SU-DHL-6 (cell line): Measurements from ENCODE around the gene C3orf49.

Source experiments
- CTCF ChIP-seq: fragments of 200-600 bp; sonication (generic); IDR thresholded peaks from one replicate; pipeline ENCODE4 v1.5.1; 2017; ENCODE audit warnings: antibody characterized with exemption, mild to moderate bottlenecking, low read length, moderate library complexity; ENCODE audit not compliant: insufficient read depth, poor library complexity, severe bottlenecking
- EZH2phosphoT487 ChIP-seq: fragments of 200-600 bp; sonication (generic), shearing (Covaris generic); conservative IDR thresholded peaks from 2 replicates; pipeline ENCODE4 v1.6.1; 2018; ENCODE audit warnings: mild to moderate bottlenecking, antibody characterized with exemption, low read length, moderate library complexity, mixed read lengths

- TF ChIP-seq CTCF (no peak), EZH2phosphoT487 (no peak)
Measured at GRCh38 chr3:63864965-63865327, 45.8 kb downstream of the C3orf49 start.
